Right lung (tissue), 5 donors: Measurements from ENCODE around the gene CASP1. TPM values are rescaled to one million over a fixed set of nuclear protein-coding genes. Genes with fewer than 3 reads are reported as not detected.
"Not testable (repeated sequence)": the region's sequence is repeated elsewhere in the genome, so short reads cannot be mapped to it uniquely, and the experiment has no call there.

Source experiments
- DNase-seq, 2 donors: peaks; one replicate each; pipeline ENCODE4 v3.0.0-alpha.2; 2013
- polyA plus RNA-seq, 5 donors: library from polyadenylated mRNA; unstranded; fragments of 120-200 nt; gene quantifications; one replicate each; pipeline versions ENCODE4 v1.2.1 to v1.2.3, GENCODE V29; 2013; ENCODE audit warnings: inconsistent platforms in 1 of 5, low replicate concordance in 1 of 5; ENCODE audit not compliant: insufficient read length in 5 of 5, insufficient read depth in 1 of 5

The CASP1 gene
- polyA plus RNA-seq, 5 donors, result 23.3 to 34.6 (median 28.5) TPM

GRCh38 chr11:105049481-105049880 is 14.5 kb upstream of the CASP1 start:
- no peak for DNase-seq

- peak in 1 of 2 donors; percentile 60 for DNase-seq
Observed at GRCh38 chr11:105046898-105047579, 12.1 kb upstream of the CASP1 start.

GRCh38 chr11:105045676-105046296 is 10.8 kb upstream of the CASP1 start:
- no peak for DNase-seq

- peak; percentile 61 to 66 for DNase-seq
Observed at GRCh38 chr11:105044557-105045524, 9.9 kb upstream of the CASP1 start, which contains the start of gene CARD16. TSS of gene CARD16 (minus strand) at chr11:105045335. CDS start at chr11:105045297, 38 bp downstream.

GRCh38 chr11:105042178-105042577 is 7.2 kb upstream of the CASP1 start:
- no peak for DNase-seq

- no peak for DNase-seq
Observed at GRCh38 chr11:105040703-105041102, 5.8 kb upstream of the CASP1 start.

- not testable (repeated sequence) for DNase-seq
Observed at GRCh38 chr11:105034388-105034787, 556 bp downstream of the CASP1 start.

GRCh38 chr11:105033781-105034180 is 1.2 kb downstream of the CASP1 start:
- no peak for DNase-seq

GRCh38 chr11:105033343-105033742 is 1.6 kb downstream of the CASP1 start:
- no peak for DNase-seq

- DNase-seq, result no peak
Observed at GRCh38 chr11:105032495-105032894, 2.4 kb downstream of the CASP1 start.

- no peak for DNase-seq
Observed at GRCh38 chr11:105027678-105028077, 7.3 kb downstream of the CASP1 start.

- DNase-seq, result no peak
Observed at GRCh38 chr11:105024394-105024793, 10.6 kb downstream of the CASP1 start.

- no peak for DNase-seq
Observed at GRCh38 chr11:105023003-105023402, 11.9 kb downstream of the CASP1 start, which contains the start of gene CASP5. TSS of gene CASP5 (minus strand) at chr11:105023168. CDS start at chr11:105023136, 32 bp downstream.

- no peak for DNase-seq
Observed at GRCh38 chr11:105022527-105022926, 12.4 kb downstream of the CASP1 start.

GRCh38 chr11:105007463-105007862 is 27.5 kb downstream of the CASP1 start:
- no peak for DNase-seq

- DNase-seq, result no peak
Observed at GRCh38 chr11:105005451-105005845, 29.5 kb downstream of the CASP1 start.

- DNase-seq, result no peak
Observed at GRCh38 chr11:105004021-105004420, 30.9 kb downstream of the CASP1 start.

GRCh38 chr11:105003151-105003550 is 31.8 kb downstream of the CASP1 start:
- DNase-seq, result no peak

- no peak for DNase-seq
Observed at GRCh38 chr11:105000797-105001196, 34.1 kb downstream of the CASP1 start.

GRCh38 chr11:105000167-105000566 is 34.8 kb downstream of the CASP1 start:
- no peak for DNase-seq

- no peak for DNase-seq
Observed at GRCh38 chr11:104999721-105000120, 35.2 kb downstream of the CASP1 start.

GRCh38 chr11:104997288-104997687 is 37.7 kb downstream of the CASP1 start:
- DNase-seq, result no peak
